ENCODE measurements around the gene PNRC1.

The PNRC1 gene

DNA sequence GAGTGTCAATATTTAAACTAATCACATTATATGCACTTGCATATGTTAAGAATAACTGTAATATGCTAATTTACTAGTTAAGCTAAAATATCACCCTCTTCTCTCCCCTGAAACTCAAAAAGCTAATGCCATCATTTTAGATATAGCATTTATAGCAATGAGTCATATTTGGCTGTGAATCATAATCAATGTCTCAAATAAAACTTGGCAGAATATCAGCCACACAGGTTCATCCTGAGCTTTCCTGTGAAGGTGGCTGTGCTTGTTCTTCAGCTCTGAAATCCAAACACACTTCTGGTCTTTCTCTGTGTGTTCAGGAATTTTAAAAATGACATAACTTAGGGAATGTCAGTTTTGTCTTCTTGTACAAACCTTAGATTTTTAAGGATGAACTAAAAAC, 12.8 kb upstream of the PNRC1 start:
- Histone ChIP-seq H3K4me1 (ENCODE audit: insufficient read depth, low read length) (no peaks in the 10 kb centered on the region), H3K4me3 (ENCODE audit: low read length) (no peak overlapping the region), H2AFZ (ENCODE audit: low read depth, low read length) (no peak overlapping the region)

DNA sequence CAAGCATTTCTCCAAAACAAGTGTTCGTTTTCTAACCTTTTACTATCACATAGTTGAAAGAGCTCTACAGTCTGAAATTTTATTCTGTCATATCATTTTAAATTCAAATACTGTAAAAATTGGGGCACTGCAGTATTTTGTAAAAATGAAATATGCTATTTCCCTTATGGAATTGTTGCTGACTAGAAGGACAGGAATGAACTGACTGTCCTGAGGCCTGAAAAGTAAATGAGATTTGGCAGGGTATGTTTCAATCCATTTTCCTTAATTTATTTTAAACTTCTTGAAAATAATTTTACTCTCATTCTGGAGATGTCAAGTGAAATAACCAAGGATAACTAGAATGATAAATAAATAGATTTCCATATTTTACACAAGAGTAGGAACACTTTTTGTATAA, 11.9 kb upstream of the PNRC1 start:
- H2AFZ ChIP-seq (ENCODE audit: low read depth, low read length) = no peak overlapping the region
- H3K27me3 ChIP-seq (ENCODE audit: insufficient read depth, low read length) = peaks cover 17% of the 10 kb centered on the region
- H3K36me3 ChIP-seq (ENCODE audit: insufficient read depth, low read length) = no peaks in the 10 kb centered on the region
- H3K4me3 ChIP-seq (ENCODE audit: low read length) = no peak overlapping the region
- no peaks in the 10 kb centered on the region for H3K9me3 ChIP-seq (ENCODE audit: low read length)
- no peaks in the 10 kb centered on the region for H3K4me1 ChIP-seq (ENCODE audit: insufficient read depth, low read length)

More for the DNA sequence above, 12.8 kb upstream of the PNRC1 start:
- Histone ChIP-seq H3K36me3 (ENCODE audit: insufficient read depth, low read length) (no peaks in the 10 kb centered on the region), H3K27me3 (ENCODE audit: insufficient read depth, low read length) (peaks cover 17% of the 10 kb centered on the region), H3K9me3 (ENCODE audit: low read length) (no peaks in the 10 kb centered on the region)

DNA sequence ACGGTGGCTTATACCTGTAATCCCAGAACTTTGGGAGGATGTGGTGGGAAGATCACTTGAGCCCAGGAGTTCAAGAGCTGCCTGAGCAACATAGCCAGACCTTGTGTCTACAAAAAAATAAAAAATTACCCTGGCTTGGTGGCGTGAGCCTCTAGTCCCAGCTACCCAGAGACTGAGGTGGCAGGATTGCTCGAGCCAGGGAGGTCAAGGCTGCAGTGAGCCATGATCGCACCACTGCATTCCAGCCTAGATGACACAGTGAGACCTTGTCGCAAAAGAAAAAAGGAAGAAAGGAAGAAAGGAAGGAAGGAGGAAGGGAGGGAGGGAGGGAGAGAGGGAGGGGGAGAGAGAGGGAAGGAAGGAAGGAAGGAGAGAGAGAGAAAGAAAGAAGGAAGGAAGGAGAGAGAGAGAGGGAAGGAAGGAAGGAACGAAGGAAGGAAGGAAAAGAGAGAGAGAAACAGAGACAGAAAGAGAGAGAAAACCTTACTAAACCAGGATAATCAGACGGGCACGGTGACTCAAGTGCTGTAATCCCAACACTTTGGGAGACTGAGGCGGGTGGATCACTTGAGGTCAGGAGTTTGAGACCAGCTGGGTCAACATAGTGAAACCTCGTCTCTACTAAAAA, 10.9 kb upstream of the PNRC1 start:
- Histone ChIP-seq H3K36me3 (ENCODE audit: insufficient read depth, low read length) (no peaks in the 10 kb centered on the region), H3K4me3 (ENCODE audit: low read length) (no peak overlapping the region), H3K4me1 (ENCODE audit: insufficient read depth, low read length) (no peaks in the 10 kb centered on the region), H3K9me3 (ENCODE audit: low read length) (no peaks in the 10 kb centered on the region), H2AFZ (ENCODE audit: low read depth, low read length) (no peak overlapping the region), H3K27me3 (ENCODE audit: insufficient read depth, low read length) (peaks cover 17% of the 10 kb centered on the region)

DNA sequence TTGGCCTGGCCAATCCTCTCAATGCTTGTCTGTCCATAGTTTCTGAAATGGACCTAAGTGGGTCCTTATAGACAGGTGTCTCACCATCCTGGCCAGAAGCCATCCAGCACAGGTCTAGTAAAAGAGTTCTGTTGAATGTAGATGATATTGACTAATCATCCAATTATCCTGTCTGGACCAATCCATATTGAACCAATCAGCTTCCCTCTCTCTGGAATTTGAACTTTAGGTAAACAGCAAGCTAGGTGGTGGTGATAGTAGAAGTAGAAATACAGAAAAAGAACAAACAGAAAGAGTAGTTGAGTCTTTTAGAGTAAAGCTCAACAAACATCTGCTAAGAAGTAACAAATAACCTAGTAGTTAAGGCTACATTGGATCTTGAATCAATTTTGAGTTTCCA, 9.5 kb upstream of the PNRC1 start:
- Histone ChIP-seq H3K4me1 (ENCODE audit: insufficient read depth, low read length) (no peaks in the 10 kb centered on the region), H3K36me3 (ENCODE audit: insufficient read depth, low read length) (no peaks in the 10 kb centered on the region), H3K9me3 (ENCODE audit: low read length) (no peaks in the 10 kb centered on the region), H2AFZ (ENCODE audit: low read depth, low read length) (no peak overlapping the region), H3K4me3 (ENCODE audit: low read length) (no peak overlapping the region), H3K27me3 (ENCODE audit: insufficient read depth, low read length) (peaks cover 17% of the 10 kb centered on the region)

DNA sequence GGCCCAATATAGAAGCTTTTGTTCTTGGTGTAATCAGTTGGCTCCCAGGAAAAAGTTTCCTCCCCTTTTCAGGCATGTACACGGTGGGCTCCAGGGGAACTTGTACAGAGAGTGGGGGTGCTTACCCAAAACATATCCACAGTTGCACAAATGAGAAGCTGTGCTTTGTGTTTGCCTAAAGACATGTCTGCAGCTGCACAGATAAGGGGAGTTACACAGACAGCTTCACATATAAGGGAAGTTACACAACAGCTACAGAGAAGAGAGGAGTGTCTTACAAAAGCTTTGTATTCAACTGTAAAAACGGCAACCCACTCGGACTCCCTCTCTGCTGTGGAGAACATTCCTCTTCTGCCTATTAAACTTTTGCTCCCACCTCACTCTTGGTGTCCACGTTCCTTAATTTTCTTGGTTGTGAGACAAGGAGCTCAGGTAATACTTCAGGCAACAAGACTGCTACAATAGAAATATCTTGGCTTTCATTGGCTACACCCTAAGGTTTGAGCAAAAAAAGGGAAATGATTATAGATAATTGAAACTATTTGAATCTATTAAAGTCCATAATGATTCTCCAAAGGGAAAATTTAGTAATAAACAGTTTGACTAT, 7.4 kb upstream of the PNRC1 start:
- H3K4me3 ChIP-seq (ENCODE audit: low read length) = no peak overlapping the region
- no peak overlapping the region for H2AFZ ChIP-seq (ENCODE audit: low read depth, low read length)
- H3K36me3 ChIP-seq (ENCODE audit: insufficient read depth, low read length) = no peaks in the 10 kb centered on the region
- H3K9me3 ChIP-seq (ENCODE audit: low read length) = no peaks in the 10 kb centered on the region
- peaks cover 14% of the 10 kb centered on the region for H3K27me3 ChIP-seq (ENCODE audit: insufficient read depth, low read length)
- H3K4me1 ChIP-seq (ENCODE audit: insufficient read depth, low read length) = no peaks in the 10 kb centered on the region

DNA sequence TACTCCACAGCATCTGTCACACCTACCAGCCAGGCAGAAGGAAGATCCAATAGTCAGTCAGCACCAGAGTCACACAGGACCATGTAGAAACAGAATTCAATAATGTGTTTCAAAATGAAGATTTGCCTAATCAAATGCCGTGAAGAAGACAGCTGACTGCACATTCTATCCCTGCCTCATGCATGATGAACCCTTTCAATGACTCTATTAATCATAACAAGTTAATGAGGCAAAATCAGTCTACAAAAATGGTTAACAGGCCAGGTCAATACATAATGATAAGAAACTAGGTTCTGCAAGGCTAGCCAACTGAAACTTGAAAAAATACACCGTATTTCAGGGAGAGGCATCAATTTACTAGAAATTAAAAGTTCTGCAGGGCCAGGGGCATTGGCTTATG, 6.7 kb upstream of the PNRC1 start:
- Histone ChIP-seq H3K36me3 (ENCODE audit: insufficient read depth, low read length) (no peaks in the 10 kb centered on the region), H3K4me1 (ENCODE audit: insufficient read depth, low read length) (no peaks in the 10 kb centered on the region), H2AFZ (ENCODE audit: low read depth, low read length) (no peak overlapping the region), H3K4me3 (ENCODE audit: low read length) (no peak overlapping the region), H3K27me3 (ENCODE audit: insufficient read depth, low read length) (peaks cover 14% of the 10 kb centered on the region), H3K9me3 (ENCODE audit: low read length) (no peaks in the 10 kb centered on the region)

DNA sequence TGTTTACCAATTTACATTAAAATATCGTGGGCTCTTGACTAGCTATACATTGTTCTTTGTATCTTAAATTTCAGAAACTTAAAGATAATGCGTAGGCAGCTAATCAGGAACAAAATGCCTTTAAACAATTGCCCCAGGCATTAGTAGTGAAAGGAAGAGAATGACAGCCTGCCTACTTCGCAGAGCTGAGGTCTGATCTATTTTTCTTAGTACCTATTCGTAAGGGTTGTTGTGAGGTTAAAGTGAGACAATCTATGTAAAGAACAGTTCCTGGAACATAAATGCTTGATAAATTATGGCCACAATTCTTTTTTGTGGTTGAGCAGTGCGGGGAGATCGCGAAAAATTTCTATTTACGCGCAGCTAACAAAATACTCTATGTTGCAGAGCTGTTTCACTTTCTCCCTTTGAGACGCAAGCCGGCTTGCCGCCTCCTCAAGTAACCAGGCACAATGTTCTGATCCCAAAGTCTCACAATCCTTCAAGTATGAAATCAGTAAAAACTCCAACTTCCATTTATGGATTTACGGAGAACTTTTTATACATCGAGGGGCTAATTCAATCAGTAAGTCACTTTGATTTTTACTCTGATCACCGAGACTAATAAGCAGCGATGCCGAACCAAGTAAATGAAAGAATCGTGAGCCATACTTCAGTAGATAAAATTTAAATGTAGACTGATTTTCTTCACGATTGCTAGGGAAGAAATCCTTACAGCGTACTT, 878 bp upstream of the PNRC1 start:
- Histone ChIP-seq H3K36me3 (ENCODE audit: insufficient read depth, low read length) (peaks cover 17% of the 10 kb centered on the region), H3K27me3 (ENCODE audit: insufficient read depth, low read length) (no peaks in the 10 kb centered on the region), H2AFZ (ENCODE audit: low read depth, low read length) (peak overlapping the region; percentile 85), H3K9me3 (ENCODE audit: low read length) (no peaks in the 10 kb centered on the region), H3K4me3 (ENCODE audit: low read length) (peak overlapping the region; percentile 94), H3K4me1 (ENCODE audit: insufficient read depth, low read length) (peaks cover 21% of the 10 kb centered on the region)

DNA sequence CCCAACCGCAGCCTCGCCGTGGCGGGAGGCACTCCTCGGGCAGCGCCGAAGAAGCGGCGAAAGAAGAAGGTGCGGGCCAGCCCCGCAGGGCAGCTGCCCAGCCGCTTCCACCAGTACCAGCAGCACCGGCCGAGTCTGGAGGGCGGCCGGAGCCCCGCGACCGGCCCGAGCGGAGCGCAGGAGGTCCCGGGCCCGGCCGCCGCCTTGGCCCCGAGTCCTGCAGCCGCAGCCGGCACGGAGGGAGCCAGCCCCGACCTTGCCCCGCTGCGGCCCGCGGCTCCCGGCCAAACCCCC, 525 bp downstream of the PNRC1 start:
- Histone ChIP-seq H3K27me3 (ENCODE audit: insufficient read depth, low read length) (no peaks in the 10 kb centered on the region), H2AFZ (ENCODE audit: low read depth, low read length) (peak overlapping the region; percentile 1), H3K4me3 (ENCODE audit: low read length) (peak overlapping the region; percentile 94), H3K9me3 (ENCODE audit: low read length) (no peaks in the 10 kb centered on the region), H3K36me3 (ENCODE audit: insufficient read depth, low read length) (peaks cover 29% of the 10 kb centered on the region), H3K4me1 (ENCODE audit: insufficient read depth, low read length) (peaks cover 21% of the 10 kb centered on the region)

DNA sequence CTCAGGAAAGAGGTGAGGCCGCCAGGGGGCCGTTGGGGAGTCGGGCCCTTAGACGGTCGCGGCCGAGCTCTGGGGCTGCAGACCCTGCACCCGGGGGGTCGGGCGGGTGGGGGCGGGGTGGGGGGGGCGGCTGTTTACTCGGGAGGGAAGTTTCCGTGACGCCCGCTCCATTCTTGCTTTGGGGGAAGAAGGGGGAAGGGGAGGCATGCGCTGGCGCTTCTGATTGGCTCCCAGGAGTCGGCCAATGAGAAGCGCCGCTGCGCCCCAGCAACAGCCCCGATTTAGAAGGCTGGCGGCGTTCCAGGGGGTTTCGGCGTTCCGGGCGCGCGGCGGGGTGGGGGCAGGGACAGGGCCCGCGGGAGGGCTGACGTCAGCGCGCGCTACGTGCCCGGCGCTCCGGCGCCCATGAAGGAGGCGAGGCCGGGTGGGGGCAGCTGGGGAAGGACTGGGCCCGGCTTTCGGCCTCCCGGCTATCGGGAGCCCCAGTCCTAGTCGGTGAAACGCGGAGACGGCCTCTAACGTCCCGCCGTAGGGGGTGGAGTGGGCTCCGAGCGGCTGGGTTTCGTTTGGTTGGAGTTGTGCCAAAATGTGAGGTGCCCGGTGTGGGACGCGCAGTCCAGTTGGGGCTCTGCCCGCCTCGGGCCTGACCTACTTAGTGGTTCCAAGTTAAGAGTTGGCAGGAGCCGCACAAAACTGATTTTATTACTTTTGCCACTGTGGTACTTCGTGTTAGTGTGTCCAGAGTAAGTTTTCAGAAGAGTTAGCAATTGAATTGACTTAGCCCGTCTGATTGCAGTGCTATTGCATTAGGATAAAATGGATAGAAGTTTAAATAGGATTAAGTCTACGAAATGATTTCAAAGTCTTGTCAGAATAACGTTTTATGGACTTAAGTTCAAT, 1.1 kb downstream of the PNRC1 start:
- Histone ChIP-seq H2AFZ (ENCODE audit: low read depth, low read length) (peak overlapping the region; percentile 1), H3K4me3 (ENCODE audit: low read length) (peak overlapping the region; percentile 94), H3K4me1 (ENCODE audit: insufficient read depth, low read length) (peaks cover 21% of the 10 kb centered on the region), H3K36me3 (ENCODE audit: insufficient read depth, low read length) (peaks cover 29% of the 10 kb centered on the region), H3K9me3 (ENCODE audit: low read length) (no peaks in the 10 kb centered on the region), H3K27me3 (ENCODE audit: insufficient read depth, low read length) (no peaks in the 10 kb centered on the region)

DNA sequence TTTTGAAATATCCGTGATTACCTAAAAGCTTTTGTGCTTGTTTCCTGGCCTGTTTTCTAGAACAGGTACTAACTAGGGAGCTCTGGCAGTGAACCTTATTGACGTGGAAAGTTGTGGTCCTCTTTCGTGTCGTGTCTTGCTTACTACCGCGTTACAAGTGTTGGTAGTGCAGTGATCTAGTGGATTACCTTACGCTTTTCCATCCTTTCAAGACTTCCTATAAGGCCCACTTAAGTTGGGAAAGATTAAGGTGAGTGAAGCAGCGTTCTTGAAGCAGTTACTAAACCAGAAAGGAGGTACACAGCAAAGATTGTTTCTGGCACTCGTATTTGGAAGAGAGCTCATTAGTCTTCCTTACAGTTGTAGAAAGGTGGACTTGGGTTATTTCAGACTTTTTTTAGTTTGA, 1.9 kb downstream of the PNRC1 start:
- Histone ChIP-seq H3K27me3 (ENCODE audit: insufficient read depth, low read length) (no peaks in the 10 kb centered on the region), H2AFZ (ENCODE audit: low read depth, low read length) (no peak overlapping the region), H3K4me3 (ENCODE audit: low read length) (peak overlapping the region; percentile 94), H3K36me3 (ENCODE audit: insufficient read depth, low read length) (peaks cover 29% of the 10 kb centered on the region), H3K4me1 (ENCODE audit: insufficient read depth, low read length) (peaks cover 21% of the 10 kb centered on the region), H3K9me3 (ENCODE audit: low read length) (no peaks in the 10 kb centered on the region)

DNA sequence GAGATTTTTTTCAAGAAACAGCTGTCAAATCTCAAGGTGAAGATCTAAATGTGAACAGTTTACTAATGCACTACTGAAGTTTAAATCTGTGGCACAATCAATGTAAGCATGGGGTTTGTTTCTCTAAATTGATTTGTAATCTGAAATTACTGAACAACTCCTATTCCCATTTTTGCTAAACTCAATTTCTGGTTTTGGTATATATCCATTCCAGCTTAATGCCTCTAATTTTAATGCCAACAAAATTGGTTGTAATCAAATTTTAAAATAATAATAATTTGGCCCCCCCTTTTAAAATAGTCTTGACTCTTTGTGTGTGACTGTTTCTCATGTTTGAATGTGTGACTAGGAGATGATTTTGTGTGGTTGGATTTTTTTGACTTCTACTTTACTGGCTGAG, 4.0 kb downstream of the PNRC1 start:
- H3K27me3 ChIP-seq (ENCODE audit: insufficient read depth, low read length) = no peaks in the 10 kb centered on the region
- peaks cover 29% of the 10 kb centered on the region for H3K36me3 ChIP-seq (ENCODE audit: insufficient read depth, low read length)
- H3K4me1 ChIP-seq (ENCODE audit: insufficient read depth, low read length) = peaks cover 17% of the 10 kb centered on the region
- no peaks in the 10 kb centered on the region for H3K9me3 ChIP-seq (ENCODE audit: low read length)
- H2AFZ ChIP-seq (ENCODE audit: low read depth, low read length) = no peak overlapping the region
- no peak overlapping the region for H3K4me3 ChIP-seq (ENCODE audit: low read length)

DNA sequence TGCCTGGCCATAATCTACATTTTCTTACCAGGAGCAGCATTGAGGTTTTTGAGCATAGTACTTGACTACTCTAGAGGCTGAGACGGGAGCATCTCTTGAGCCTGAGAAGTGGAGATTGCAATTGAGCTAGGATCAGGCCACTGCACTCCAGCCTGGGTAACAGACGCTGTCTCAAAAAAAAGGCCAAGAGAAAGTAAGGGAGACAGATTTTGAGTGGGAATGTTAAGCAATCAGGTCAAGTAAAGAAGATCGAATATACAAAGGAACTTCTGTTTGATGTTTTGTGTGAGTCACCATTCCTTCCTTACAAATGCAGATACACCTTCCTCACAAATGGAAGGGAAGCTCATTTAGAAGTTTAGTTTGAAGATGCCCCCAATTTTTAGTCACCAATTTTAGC, 4.4 kb downstream of the PNRC1 start:
- no peaks in the 10 kb centered on the region for H3K9me3 ChIP-seq (ENCODE audit: low read length)
- no peaks in the 10 kb centered on the region for H3K27me3 ChIP-seq (ENCODE audit: insufficient read depth, low read length)
- H2AFZ ChIP-seq (ENCODE audit: low read depth, low read length) = no peak overlapping the region
- peaks cover 29% of the 10 kb centered on the region for H3K36me3 ChIP-seq (ENCODE audit: insufficient read depth, low read length)
- peaks cover 17% of the 10 kb centered on the region for H3K4me1 ChIP-seq (ENCODE audit: insufficient read depth, low read length)
- no peak overlapping the region for H3K4me3 ChIP-seq (ENCODE audit: low read length)
